ENCODE measurements around the gene KCNC3. TPM values are rescaled to one million over a fixed set of nuclear protein-coding genes. Genes with fewer than 3 reads are reported as not detected.

The KCNC3 gene
- polyA plus RNA-seq, 2 of the 4 experiments (the other 2 are of a cell fraction), result 0.17 to 1.4 TPM

DNA sequence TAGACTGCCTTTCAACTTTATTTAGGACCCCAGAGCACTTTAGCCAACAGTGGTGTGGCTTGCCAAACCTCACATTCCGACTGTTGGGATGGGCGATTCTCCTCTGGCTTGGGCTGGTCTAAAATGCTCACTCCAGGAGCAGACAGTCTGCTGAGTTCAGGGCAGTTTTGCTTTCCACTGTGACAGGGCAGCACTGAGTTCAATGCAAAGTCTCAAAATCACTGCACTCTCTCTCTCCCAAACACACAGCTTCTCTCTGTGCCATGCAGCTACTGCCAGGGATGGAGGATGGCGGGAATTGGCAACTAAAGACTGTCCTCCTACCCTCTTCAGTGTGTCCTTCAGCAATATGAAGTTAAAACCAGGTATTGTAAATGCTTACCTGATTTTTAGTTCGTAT is 23.1 kb upstream of the KCNC3 start:
- DNase-seq (ENCODE audit: low read depth in 1 of 2, low spot score in 1 of 2) (no peak), FAIRE-seq (no peak), ATAC-seq (no peak)
- no peak overlapping the region for H3K27ac ChIP-seq
- no peak overlapping the region for H3K4me2 ChIP-seq
- WGBS (ENCODE audit: missing lambda C conversion rate), result 52% methylated on average over 4 of the region's 4 CpGs
- POLR2A ChIA-PET, result no interaction called here
- TF ChIP-seq HDAC2 (IDR thresholded peaks at IDR 0.05), result no peak
- no peak for TF ChIP-seq HOXB5 (CRISPR knock-in tag; IDR thresholded peaks at IDR 0.05)
- TF ChIP-seq KDM1A (IDR thresholded peaks at IDR 0.05; ENCODE audit: low read depth), result no peak
- TF ChIP-seq NR3C1 (IDR thresholded peaks at IDR 0.05), result no peak
- no peak for TF ChIP-seq TFCP2L1 (CRISPR knock-in tag; IDR thresholded peaks at IDR 0.05)
- TF ChIP-seq KDM5A (IDR thresholded peaks at IDR 0.05), result no peak
- TF ChIP-seq SMC3 (IDR thresholded peaks at IDR 0.05), result no peak
- no peak for TF ChIP-seq MYC (IDR thresholded peaks at IDR 0.05; ENCODE audit: borderline replicate concordance, low read length)
- no peak for TF ChIP-seq JUNB (IDR thresholded peaks at IDR 0.05)
- TF ChIP-seq FOXS1 (CRISPR knock-in tag; IDR thresholded peaks at IDR 0.05), result no peak
- no peak for TF ChIP-seq RCOR1 (IDR thresholded peaks at IDR 0.05; ENCODE audit: low read depth, low read length)
- TF ChIP-seq, protein P1, sequence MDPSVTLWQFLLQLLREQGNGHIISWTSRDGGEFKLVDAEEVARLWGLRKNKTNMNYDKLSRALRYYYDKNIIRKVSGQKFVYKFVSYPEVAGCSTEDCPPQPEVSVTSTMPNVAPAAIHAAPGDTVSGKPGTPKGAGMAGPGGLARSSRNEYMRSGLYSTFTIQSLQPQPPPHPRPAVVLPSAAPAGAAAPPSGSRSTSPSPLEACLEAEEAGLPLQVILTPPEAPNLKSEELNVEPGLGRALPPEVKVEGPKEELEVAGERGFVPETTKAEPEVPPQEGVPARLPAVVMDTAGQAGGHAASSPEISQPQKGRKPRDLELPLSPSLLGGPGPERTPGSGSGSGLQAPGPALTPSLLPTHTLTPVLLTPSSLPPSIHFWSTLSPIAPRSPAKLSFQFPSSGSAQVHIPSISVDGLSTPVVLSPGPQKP (IDR thresholded peaks at IDR 0.05; ENCODE audit: low read depth, low read length), result no peak
- TF ChIP-seq, protein P2, sequence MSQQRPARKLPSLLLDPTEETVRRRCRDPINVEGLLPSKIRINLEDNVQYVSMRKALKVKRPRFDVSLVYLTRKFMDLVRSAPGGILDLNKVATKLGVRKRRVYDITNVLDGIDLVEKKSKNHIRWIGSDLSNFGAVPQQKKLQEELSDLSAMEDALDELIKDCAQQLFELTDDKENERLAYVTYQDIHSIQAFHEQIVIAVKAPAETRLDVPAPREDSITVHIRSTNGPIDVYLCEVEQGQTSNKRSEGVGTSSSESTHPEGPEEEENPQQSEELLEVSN (IDR thresholded peaks at IDR 0.05; ENCODE audit: borderline replicate concordance, low read depth), result no peak
- TF ChIP-seq, protein P3, sequence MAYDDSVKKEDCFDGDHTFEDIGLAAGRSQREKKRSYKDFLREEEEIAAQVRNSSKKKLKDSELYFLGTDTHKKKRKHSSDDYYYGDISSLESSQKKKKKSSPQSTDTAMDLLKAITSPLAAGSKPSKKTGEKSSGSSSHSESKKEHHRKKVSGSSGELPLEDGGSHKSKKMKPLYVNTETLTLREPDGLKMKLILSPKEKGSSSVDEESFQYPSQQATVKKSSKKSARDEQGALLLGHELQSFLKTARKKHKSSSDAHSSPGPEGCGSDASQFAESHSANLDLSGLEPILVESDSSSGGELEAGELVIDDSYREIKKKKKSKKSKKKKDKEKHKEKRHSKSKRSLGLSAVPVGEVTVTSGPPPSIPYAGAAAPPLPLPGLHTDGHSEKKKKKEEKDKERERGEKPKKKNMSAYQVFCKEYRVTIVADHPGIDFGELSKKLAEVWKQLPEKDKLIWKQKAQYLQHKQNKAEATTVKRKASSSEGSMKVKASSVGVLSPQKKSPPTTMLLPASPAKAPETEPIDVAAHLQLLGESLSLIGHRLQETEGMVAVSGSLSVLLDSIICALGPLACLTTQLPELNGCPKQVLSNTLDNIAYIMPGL (CRISPR knock-in tag; IDR thresholded peaks at IDR 0.05; ENCODE audit: borderline replicate concordance), result no peak
- TF ChIP-seq, protein P4, sequence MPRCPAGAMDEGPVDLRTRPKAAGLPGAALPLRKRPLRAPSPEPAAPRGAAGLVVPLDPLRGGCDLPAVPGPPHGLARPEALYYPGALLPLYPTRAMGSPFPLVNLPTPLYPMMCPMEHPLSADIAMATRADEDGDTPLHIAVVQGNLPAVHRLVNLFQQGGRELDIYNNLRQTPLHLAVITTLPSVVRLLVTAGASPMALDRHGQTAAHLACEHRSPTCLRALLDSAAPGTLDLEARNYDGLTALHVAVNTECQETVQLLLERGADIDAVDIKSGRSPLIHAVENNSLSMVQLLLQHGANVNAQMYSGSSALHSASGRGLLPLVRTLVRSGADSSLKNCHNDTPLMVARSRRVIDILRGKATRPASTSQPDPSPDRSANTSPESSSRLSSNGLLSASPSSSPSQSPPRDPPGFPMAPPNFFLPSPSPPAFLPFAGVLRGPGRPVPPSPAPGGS (IDR thresholded peaks at IDR 0.05), result no peak
- TF ChIP-seq NPAS2 (CRISPR knock-in tag; IDR thresholded peaks at IDR 0.05; ENCODE audit: borderline replicate concordance), result no peak
- no peaks in the 10 kb centered on the region for H3K9me3 ChIP-seq
- H3K4me1 ChIP-seq, result no peaks in the 10 kb centered on the region
- no peak overlapping the region for H3K4me3 ChIP-seq
- CTCF ChIA-PET, result interaction anchor here (1.0 to 5.0 kb wide), 11 partner anchors 8 to 205 kb away, joined by 3 to 35 read pairs (median 9); no protein-coding TSS in a partner anchor

DNA sequence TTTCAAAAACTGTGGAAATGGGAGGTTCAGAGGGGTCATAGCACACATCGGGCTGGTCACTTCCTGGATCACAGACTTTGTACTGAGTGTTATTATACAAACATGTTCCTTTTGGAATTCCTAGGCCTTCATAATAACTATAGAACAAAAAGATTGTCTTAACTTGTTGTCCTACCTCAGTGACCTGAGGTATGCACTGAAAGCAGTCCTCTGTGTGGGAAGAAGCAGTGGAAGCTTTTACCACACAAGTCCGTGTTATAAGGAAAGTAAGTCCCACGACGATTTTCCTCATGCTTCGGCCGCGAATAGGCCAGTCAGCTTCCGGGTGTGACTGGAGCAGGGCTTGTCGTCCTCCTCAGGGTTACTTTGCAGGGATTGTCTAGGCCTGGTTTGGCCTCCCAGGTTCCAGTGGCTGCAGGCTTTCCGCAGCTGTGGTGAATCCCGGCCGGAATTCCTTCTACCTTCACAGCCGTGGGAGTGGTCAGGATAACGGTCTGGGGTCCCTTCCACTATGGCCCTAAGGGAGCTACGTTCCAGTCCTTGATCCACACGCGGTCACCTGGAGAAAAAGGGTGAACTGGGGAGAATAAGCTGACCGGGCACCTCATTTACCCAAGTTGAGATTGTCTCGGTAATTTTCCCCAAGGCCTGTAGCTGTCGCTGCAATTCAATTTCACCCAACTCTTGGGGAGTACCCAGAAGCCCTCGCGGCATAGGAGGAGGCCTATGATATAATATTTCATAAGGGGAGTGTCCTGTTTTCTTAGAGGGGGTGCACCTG is 20.3 kb upstream of the KCNC3 start:
- Histone ChIP-seq H3K4me2 (no peak overlapping the region), H3K27ac (no peak overlapping the region), H3K4me3 (no peak overlapping the region), H3K9me3 (0 out of 3 replicates have a peak, but pooled peaks cover 2% of the 10 kb centered on the region), H3K4me1 (no peaks in the 10 kb centered on the region)
- ATAC-seq (no peak), FAIRE-seq (no peak), DNase-seq (ENCODE audit: low read depth in 1 of 2, low spot score in 1 of 2) (no peak)
- no peak for TF ChIP-seq BHLHE40 (IDR thresholded peaks at IDR 0.05; ENCODE audit: low read depth, low read length)
- TF ChIP-seq RFX5 (IDR thresholded peaks at IDR 0.05), result no peak
- TF ChIP-seq KDM5A (IDR thresholded peaks at IDR 0.05), result no peak
- TF ChIP-seq CBX8 (IDR thresholded peaks at IDR 0.05), result no peak
- TF ChIP-seq ZC3H11A (IDR thresholded peaks at IDR 0.05), result no peak
- TF ChIP-seq SREBF2 (IDR thresholded peaks at IDR 0.05), result no peak
- TF ChIP-seq, protein P1 (IDR thresholded peaks at IDR 0.05; ENCODE audit: low read depth, low read length), result no peak
- no peak for TF ChIP-seq EHF (CRISPR knock-in tag; IDR thresholded peaks at IDR 0.05)
- TF ChIP-seq HOXA7 (CRISPR knock-in tag; IDR thresholded peaks at IDR 0.05), result no peak
- TF ChIP-seq, protein P3 (CRISPR knock-in tag; IDR thresholded peaks at IDR 0.05; ENCODE audit: borderline replicate concordance), result no peak
- TF ChIP-seq RARB (CRISPR knock-in tag; IDR thresholded peaks at IDR 0.05), result no peak
- TF ChIP-seq POLR2A (IDR thresholded peaks at IDR 0.05; ENCODE audit: low read length), result no peak
- no peak for TF ChIP-seq FOSL2 (IDR thresholded peaks at IDR 0.05)
- no peak for TF ChIP-seq FOSL2 (CRISPR knock-in tag; IDR thresholded peaks at IDR 0.05)
- no peak for TF ChIP-seq EP300 (IDR thresholded peaks at IDR 0.05)
- TF ChIP-seq, protein P5, sequence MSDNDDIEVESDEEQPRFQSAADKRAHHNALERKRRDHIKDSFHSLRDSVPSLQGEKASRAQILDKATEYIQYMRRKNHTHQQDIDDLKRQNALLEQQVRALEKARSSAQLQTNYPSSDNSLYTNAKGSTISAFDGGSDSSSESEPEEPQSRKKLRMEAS (IDR thresholded peaks at IDR 0.05), result no peak
- no peak for TF ChIP-seq NR3C1 (IDR thresholded peaks at IDR 0.05)
- 78% methylated on average over 22 of the region's 22 CpGs for WGBS (ENCODE audit: missing lambda C conversion rate)
- ChIA-PET CTCF (interaction anchor here (0.5 to 5.0 kb wide), 8 partner anchors 8 to 230 kb away, joined by 3 to 35 read pairs (median 4); no protein-coding TSS in a partner anchor), POLR2A (no interaction called here)

Measured in A549 (cell line).